22Rv1 (cell line): ENCODE results near the gene MYOC.

Experiments
- CTCF ChIP-seq: fragments of 450-650 bp; IDR thresholded peaks from 2 replicates; pipeline ENCODE4 v1.5.1; 2017; ENCODE audit warnings: mild to moderate bottlenecking
- ZFX ChIP-seq: fragments of 450-650 bp; IDR thresholded peaks from 2 replicates; pipeline ENCODE4 v1.6.1; 2017; ENCODE audit warnings: antibody characterized with exemption, borderline replicate concordance

- TF ChIP-seq CTCF (no peak), ZFX (no peak)
These were observed 42.1 kb downstream of the MYOC start for GRCh38 chr1:171610385-171610784.
